HL-60 (cell line): ENCODE data around the gene SFMBT1.

Source experiments
- CTCF ChIP-seq: IDR thresholded peaks from one replicate; pipeline ENCODE4 v1.5.1; 2011; ENCODE audit warnings: low read length, control low read depth, inconsistent platforms; ENCODE audit not compliant: insufficient read depth
- GABPA ChIP-seq: IDR thresholded peaks from 2 replicates; pipeline ENCODE4 v1.6.1; 2012; ENCODE audit warnings: low read depth
- POLR2AphosphoS5 ChIP-seq: IDR thresholded peaks from 2 replicates; pipeline ENCODE4 v1.6.1; 2012; ENCODE audit warnings: low read depth
- REST ChIP-seq: IDR thresholded peaks from 2 replicates; pipeline ENCODE4 v1.6.1; 2012; ENCODE audit warnings: low read depth; ENCODE audit not compliant: insufficient replicate concordance
- SPI1 ChIP-seq: IDR thresholded peaks from 2 replicates; pipeline ENCODE4 v1.6.1; 2012; ENCODE audit warnings: low read depth, mild to moderate bottlenecking, borderline replicate concordance

DNA sequence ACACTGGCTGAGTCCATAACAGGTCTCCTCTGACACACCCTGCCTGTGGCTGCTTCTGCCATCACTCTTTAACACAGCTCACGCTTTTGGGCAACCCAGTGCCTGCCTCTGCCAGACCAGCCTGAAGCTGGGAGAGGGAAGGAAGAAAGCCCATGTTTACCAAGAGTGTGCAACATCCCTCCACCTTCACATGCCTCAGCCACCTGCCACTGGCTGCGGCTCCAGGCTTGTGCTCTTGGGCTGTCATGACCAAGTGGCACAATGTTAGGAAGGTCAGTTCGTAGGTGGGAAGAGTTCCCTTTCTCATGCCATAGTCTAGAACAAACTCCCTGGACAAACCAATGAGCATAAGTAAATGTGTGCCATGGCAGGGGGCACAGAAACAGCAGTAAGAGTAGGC lies 168.8 kb downstream of the SFMBT1 start:
- TF ChIP-seq CTCF (no peak), REST (no peak), POLR2AphosphoS5 (no peak), GABPA (no peak), SPI1 (no peak)
